Ovary (tissue), 3 donors: Measurements from ENCODE around the gene MAN2A1.

Source experiments
- CTCF ChIP-seq, 3 donors: fragments of 450-650 bp in 2 of 3; fragments of 200-600 bp in 1 of 3; IDR thresholded peaks; one replicate each; pipeline versions ENCODE4 v1.5.1 to v1.8.0; 2016 to 2022; ENCODE audit warnings: antibody characterized with exemption in 3 of 3, mild to moderate bottlenecking in 1 of 3
- POLR2A ChIP-seq: fragments of 450-650 bp; IDR thresholded peaks from one replicate; pipeline ENCODE4 v1.6.1; 2017; ENCODE audit warnings: antibody characterized with exemption, mild to moderate bottlenecking, moderate library complexity
- donor health status: DM: no; HTN: no; CAD: no.

- TF ChIP-seq CTCF (IDR thresholded peaks at IDR 0.05) = no peak
- no peak for TF ChIP-seq POLR2A
Observed at GRCh38 chr5:109709225-109709624, 19.5 kb downstream of the MAN2A1 start.
